ENCODE results near the gene CYP2B6.
"Not testable (repeated sequence)": the region's sequence is repeated elsewhere in the genome, so short reads cannot be mapped to it uniquely, and the experiment has no call there.

Gene CYP2B6

GRCh38 chr19:40981591-40981990, 9.5 kb upstream of the CYP2B6 start:
- no peak for DNase-seq

DNA sequence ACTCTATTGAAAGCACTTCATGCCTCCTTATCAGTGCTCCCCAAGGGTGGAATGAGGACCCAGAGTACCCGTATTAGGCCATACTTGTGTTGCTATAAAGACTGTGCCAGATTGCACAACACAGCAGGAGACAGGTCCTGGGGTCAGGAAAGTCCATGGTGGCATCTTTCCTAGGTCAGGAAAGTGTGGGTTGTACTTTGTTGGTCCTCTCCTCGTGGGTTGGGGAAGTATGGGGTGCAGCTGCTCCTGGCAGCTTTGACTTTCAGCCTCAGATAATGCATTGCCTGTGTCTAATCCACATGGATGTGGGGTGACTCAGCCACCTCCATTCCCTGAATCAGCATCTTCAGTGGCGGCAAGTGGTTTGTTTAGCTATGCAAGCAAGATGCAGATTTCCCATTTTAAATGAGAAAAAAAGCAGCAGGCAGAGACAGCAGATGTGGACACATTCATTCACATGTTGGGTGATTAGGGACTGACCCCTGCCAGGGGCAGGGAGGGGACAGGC, 8.4 kb upstream of the CYP2B6 start:
- no peak for DNase-seq

- DNase-seq = no peak
Measured at GRCh38 chr19:40989453-40989852, 1.6 kb upstream of the CYP2B6 start.

- DNase-seq = no peak
Measured at GRCh38 chr19:40995355-40995754, 4.3 kb downstream of the CYP2B6 start.

DNA sequence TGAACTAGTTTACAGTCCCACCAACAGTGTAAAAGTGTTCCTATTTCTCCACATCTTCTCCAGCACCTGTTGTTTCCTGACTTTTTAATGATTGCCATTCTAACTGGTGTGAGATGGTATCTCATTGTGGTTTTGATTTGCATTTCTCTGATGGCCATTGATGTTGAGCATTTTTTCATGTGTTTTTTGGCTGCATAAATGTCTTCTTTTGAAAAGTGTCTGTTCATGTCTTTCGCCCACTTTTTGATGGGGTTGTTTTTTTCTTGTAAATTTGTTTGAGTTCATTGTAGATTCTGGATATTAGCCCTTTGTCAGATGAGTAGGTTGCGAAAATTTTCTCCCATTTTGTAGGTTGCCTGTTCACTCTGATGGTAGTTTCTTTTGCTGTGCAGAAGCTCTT, 7.9 kb downstream of the CYP2B6 start:
- not testable (repeated sequence) for DNase-seq

GRCh38 chr19:41000310-41000737, 9.2 kb downstream of the CYP2B6 start:
- no peak for DNase-seq

- no peak for DNase-seq
Measured at GRCh38 chr19:41001243-41001971, 10.3 kb downstream of the CYP2B6 start.

DNA sequence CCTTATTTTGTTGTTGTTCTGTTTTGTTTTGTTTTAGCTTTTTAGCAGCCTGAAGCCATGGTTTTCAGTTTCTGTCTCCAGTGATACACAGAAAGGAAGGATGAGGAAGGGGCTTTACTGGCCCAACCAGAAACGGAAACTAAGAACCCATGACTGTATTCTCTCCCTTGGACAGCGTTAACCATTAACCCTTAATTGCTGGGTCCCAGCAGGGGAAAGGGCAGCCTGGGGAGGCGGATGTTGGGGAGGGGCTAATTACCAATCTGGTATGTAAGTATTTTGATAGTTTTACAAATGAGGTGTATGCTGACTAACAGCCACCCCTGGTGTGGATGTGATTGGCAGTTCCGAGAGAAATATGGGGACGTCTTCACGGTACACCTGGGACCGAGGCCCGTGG, 12.6 kb downstream of the CYP2B6 start:
- not testable (repeated sequence) for DNase-seq

DNA sequence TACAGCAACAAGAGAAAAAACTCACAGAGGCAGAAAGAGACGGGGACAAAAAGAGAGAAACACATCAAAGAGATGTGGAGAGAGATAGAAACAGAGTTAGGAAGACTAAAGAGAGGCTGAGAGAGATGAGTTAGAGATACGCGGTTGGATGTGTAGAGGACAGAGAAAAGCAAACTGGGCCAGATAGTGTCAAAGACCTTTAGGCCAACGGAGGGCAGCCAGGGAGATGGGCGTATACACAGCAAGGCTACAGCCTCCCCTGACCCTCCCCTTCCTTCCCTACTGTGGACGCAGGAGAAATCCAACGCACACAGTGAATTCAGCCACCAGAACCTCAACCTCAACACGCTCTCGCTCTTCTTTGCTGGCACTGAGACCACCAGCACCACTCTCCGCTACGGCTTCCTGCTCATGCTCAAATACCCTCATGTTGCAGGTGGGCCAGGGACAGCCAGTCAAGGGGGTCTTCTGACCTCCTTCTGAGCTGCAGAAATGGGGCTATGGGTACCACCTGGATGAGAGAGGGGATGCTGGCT, 18.7 kb downstream of the CYP2B6 start:
- DNase-seq = no peak

DNA sequence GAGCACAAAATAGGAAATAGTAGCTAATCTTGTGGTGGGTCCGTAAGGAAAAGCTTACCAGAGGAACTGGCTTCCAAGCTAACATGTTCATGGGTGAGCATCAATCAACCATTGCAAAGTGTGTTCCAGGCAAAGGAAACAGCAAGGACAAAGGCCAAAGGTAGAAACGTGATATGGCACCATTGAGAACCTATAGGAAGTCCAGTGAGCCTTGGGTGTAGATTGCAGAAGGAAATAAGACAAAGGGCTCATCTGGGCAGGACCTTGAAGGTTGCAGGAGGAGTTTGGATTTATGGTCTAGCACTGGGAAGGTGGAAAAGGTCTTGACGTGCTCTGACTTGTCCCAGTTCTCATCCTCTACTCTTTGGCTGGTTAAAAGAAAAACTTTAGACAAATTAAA, 22.3 kb downstream of the CYP2B6 start:
- DNase-seq = no peak

GRCh38 chr19:41014643-41015042, 23.6 kb downstream of the CYP2B6 start:
- DNase-seq = no peak

GRCh38 chr19:41016488-41017071, 25.5 kb downstream of the CYP2B6 start:
- DNase-seq = no peak

DNA sequence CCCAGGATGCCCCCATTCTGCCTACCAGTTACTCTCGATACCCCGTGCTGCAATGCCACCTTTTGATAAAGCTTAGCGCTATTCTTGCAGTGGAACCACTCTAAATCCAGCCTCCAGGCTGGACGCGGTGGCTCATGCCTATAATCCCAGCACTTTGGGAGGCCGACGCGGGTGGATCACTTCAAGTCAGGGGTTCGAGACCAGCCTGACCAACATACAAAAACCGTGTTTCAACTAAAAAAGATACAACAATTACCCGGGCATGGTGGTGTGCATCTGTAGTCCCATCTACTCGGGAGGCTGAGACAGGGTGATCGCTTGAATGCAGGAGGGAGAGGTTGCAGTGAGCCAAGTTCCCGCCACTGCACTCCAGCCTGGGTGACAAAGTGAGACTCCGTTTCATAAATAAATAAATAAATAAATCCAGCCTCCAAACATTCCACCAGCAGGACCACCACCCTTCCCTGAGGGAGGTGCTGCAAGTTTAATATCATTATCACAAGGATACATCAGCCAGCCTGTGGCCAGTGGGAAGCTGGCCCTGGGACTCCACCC, 27.7 kb downstream of the CYP2B6 start:
- no peak for DNase-seq

- DNase-seq = no peak
Measured at GRCh38 chr19:41019346-41019745, 28.3 kb downstream of the CYP2B6 start.

- no peak for DNase-seq
Measured at GRCh38 chr19:41023193-41023592, 32.1 kb downstream of the CYP2B6 start.

DNA sequence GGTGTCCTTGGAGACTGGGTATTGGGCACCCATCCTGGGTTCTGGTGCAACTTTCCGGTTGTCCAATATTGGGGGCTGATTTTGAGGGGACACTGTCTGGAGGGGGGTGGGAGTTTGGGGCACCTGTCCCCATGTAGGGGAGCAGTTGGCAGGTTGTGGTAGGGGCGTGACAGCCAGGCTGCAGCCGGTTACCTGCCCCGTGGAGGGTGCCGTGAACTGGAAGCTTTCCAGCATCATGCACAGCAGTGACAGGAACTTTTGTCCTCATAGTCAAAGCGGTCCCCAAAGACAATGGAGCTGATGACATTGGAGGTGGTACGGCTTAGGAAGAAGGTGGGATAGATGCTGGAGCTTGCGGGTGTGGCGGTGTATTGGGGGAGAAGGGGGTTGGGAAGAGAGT, 34.3 kb downstream of the CYP2B6 start:
- DNase-seq = no peak

DNA sequence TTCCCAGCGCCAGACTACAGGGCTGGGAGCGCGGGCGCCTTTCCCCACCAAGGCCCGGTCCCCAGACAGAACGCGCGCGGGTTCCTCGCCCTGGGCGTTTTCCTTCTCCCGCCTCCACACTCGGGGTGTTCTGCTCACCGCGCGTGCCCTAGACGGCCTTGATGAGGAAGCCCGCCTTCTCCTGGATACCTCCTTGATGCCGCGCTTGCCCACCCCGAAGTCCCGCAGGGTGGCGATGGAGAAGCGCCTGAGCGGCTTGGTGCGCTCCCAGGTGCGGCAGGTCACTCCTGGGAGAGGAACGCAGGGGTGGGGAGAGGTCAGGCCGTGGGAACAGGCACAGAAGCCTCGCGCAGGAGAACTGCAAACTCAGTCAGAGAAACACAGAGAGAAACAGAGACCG, 34.8 kb downstream of the CYP2B6 start:
- DNase-seq = no peak

- no peak for DNase-seq
Measured at GRCh38 chr19:41027273-41027967, 36.3 kb downstream of the CYP2B6 start.

DNA sequence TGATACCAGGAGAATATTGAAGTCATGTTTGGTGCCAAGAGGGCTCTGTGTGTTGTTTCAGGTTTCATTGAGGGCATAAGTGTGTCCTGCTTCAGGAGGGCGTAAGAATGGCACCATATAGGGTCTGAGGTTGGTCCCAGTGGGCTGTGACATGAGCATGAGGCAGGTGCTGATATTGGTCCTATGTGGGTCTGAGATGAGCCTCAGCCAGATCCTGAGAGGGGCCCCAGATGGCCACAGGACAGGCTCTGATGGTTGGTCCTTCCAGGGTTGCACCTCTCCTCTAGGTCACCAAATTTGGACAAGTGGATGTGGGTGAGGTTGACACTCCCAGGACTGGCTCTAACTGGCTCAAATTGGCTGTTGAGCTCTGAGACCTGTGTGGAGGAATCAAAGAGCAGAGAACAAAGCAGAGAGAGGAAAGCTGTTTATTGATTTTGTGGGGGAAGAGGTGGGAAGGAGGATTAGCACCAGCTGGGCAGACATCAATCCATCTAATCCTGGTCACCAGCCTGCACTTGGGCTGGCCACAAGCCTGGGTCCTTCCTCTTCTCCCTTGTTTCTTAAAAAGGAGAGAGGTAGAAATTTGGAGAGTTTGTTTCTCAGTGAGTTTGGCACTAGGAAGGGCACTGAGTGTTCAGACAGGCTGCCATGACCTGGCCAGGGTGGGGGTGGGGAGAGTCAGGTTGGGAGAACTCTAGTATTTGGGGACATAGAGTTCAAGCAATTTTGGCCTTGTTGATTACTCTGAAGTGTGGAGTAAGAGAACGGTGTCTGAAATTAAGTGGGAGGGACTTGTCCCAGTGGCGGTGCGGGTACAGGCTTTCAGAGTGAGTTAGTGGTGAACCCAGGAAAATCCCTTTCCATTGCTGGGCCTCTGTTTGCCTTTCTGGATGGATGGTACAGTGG, 38.7 kb downstream of the CYP2B6 start:
- no peak for DNase-seq

DNA sequence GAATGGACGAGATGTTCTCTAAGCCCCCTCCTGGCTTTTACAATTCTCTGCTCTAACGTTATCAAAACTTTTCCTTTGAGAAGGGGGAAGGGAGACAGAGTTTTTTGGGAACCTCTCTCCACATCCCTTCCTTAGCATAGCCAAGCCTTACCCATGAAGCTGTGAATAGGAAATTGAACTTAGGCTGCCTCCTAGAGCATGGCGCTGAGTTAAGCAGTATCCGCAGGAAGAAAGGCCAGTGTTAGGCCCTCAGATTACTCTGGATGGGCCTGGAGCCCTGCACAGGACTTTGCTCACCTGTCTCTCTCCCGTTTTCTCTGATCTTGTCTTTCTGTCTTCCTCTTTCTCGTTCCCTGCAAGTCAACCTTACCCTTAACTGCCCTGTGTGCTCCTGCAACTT, 39.6 kb downstream of the CYP2B6 start:
- DNase-seq = no peak

GRCh38 chr19:41031916-41032315, 40.8 kb downstream of the CYP2B6 start:
- DNase-seq = no peak

DNA sequence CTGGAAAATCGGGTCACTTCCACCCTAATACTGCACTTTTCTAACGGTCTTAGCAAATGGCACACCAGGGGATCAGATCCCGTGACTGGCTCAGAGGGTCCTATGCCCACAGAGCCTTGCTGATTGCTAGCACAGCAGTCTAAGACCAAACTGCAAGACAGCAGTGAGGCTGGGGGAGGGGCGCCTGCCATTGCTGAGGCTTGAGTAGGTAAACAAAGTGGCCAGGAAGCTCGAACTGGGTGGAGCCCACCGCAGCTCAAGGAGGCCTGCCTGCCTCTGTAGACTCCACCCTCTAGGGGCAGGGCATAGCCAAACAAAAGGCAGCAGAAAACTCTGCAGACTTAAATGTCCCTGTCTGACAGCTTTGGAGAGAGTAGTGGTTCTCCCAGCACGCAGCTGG, 42.2 kb downstream of the CYP2B6 start:
- not testable (repeated sequence) for DNase-seq

Measured in activated CD4-positive, CD25-positive, alpha-beta regulatory T cell (primary cell).